Measurements from ENCODE around the gene TMEM176A.

The TMEM176A gene

GRCh38 chr7:150846291-150847115 is 45.9 kb downstream of the TMEM176A start:
- in situ Hi-C loops (cut with MboI; ENCODE audit: low sequenced_read_pairs): no loop called here

GRCh38 chr7:150847536-150847935 is 47.0 kb downstream of the TMEM176A start:
- in situ Hi-C loops (cut with MboI; ENCODE audit: low sequenced_read_pairs): no loop called here

DNA sequence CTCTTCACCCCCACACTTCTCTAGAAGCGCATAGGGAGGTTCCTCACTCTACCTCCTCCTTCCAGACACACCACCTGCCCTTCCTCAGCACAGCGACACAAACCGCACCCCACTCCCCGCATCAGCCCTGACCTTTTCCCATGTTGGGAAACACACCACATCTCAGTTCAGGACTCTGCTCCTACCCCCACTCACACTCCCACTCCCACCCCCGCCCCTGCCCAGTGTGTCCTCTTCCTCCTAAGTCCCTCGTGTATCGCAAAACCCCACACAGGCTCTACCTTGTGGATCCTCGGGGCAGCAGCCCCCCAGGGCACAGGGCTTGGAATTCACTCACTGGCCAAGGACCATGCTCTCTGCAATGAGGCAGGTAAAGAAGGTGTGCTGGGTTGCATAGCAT is 47.5 kb downstream of the TMEM176A start:
- in situ Hi-C loops (cut with MboI; ENCODE audit: low sequenced_read_pairs): no loop called here

GRCh38 chr7:150848561-150849115 is 48.1 kb downstream of the TMEM176A start:
- in situ Hi-C loops (cut with MboI; ENCODE audit: low sequenced_read_pairs): no loop called here

DNA sequence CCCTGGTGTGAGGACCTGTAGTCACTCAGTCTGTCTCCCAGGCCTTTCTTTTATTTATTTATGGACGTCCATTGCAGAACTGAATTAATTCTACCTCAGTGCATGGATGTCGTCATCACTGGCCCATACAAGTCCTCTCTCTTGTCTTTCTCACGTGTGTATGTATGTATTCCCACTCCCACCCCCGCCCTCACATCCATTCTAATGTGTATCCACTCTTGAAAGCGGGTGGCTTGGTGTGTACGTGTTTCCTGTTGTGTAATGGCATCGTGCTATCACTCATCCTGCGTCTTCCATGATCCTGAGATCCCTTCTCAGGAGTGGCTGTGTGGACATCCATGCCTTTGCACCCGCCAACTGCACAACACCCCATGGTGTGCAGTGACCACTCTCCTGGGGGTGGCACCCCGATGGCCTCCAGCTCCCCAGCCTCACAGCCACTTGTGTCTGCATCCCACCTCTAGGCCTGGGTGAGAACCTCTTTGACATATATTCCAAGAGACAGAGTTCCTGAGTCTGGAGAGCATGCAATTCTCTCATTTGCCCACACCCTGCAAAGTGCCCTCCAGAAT is 48.7 kb downstream of the TMEM176A start:
- in situ Hi-C loops (cut with MboI; ENCODE audit: low sequenced_read_pairs): no loop called here

- in situ Hi-C loops (cut with MboI; ENCODE audit: low sequenced_read_pairs): no loop called here
These were observed 49.7 kb downstream of the TMEM176A start for GRCh38 chr7:150850273-150850672.

GRCh38 chr7:150851492-150852370 is 51.2 kb downstream of the TMEM176A start:
- in situ Hi-C loops (cut with MboI; ENCODE audit: low sequenced_read_pairs): no loop called here

DNA sequence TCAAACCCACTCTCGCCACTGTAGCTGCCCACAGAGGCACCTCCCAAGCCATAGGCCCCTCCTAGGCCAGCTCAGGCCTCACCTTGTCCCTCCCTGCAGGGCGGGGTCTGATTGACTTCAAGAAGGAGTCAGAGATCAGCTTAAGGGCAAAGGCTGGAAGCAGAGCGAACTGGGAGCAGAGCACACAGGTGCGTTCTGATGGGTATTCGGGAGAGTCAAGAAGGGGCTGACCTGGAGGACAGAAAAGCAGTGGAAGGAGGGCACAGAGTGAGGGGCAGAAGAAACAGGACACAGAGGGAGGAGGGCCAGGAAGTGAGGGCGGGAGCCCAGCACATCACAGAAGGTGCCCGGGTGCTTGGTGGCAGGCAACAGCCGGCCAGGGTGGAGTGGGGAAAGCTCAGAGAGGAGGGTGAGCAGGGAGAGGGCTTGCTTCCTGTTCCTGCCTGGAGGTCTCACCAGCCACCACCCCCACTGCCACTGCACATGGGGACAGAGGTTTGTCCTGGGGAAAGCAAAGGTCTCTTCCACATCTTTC is 51.9 kb downstream of the TMEM176A start, which contains the start of gene AOC1:
TSS of gene AOC1 (plus strand) at position 147 of the 535 bp plus-strand sequence. CDS start 3,954 bp downstream, outside the sequence.
- in situ Hi-C loops (cut with MboI; ENCODE audit: low sequenced_read_pairs): no loop called here

DNA sequence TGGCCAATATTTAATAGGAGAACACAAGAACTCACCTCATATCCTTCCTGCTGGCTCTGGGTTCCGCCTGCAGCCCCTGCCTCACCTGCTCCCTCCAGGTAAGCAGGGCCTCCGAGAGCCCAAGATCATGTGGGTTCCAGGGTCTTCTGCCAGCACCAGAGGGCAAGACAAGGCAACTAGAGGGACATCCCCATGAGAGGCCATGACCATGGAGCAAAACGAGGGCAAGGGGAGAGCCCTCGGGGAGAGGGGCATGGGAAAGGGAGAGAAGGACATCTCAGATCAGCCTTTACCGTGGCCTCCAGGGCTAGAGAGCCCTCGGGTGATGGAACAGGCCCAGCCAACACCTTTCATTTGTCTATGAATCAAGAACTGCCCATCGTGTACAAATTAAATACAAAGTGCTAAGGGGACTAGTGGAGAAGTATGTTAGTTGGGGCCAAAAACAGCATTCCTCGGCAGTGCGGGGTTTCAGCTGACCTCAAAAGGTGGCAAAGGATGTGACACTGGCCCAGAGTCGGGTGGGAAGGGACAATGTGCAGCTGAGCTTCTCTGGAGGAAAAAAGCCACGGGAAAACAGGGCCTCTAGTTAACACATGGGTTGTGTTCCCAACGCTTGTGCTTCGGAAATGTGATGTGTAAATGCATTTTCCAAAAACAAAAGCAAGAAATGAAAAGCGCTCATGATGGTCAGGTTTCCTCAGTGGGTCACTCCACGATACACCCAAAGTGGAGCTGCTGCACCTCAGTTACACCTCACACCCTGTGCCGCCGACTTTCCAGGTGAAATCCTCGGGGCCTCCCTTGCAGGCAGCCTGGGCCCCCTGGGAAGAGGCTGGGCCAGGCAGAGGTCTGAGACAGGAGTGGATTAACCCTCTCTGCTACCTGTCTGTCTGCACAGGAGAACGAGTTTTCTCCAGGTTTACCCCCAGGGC is 53.8 kb downstream of the TMEM176A start:
- in situ Hi-C loops (cut with MboI; ENCODE audit: low sequenced_read_pairs): no loop called here
